H1 (cell line): ENCODE measurements around the gene FHIT. TPM values are rescaled to one million over a fixed set of nuclear protein-coding genes. Genes with fewer than 3 reads are reported as not detected.

ENCODE experiments used
- CTCF ChIA-PET: fragments of 300-600 bp; sonication (Branson Sonifier 250); formaldehyde crosslinking; loops from one replicate; lab custom pipeline; 2021; ENCODE audit not compliant: partially characterized antibody; lab: Charles Lee
- POLR2A ChIA-PET: fragments of 300-600 bp; sonication (Branson Sonifier 250); formaldehyde crosslinking; loops from one replicate; lab custom pipeline; 2021; ENCODE audit warnings: inconsistent platforms; ENCODE audit not compliant: partially characterized antibody; lab: Charles Lee
- DNase-seq, 2 experiments: peaks; one replicate each; pipeline versions ENCODE4 v3.0.0 to v3.0.0-alpha.2; 2010 to 2022; ENCODE audit warnings: low spot score in 2 of 2, low read depth in 1 of 2, mixed read lengths in 1 of 2
- FAIRE-seq: peaks from 2 replicates; lab custom pipeline; 2011; peaks lifted over from hg19 to GRCh38; lab: Jason Lieb, UNC
- H2AFZ ChIP-seq: 2 replicates; pipeline ENCODE4 v1.8.1; 2012; ENCODE audit warnings: low read length, inconsistent platforms
- H2AK5ac ChIP-seq: 2 replicates; pipeline ENCODE4 v1.6.1; 2013; ENCODE audit warnings: low read depth, low read length
- H2BK120ac ChIP-seq: replicated peaks from 2 replicates; pipeline ENCODE3; 2013; ENCODE audit warnings: low read depth, low read length, inconsistent platforms
- H2BK12ac ChIP-seq: 2 replicates; pipeline ENCODE4 v1.6.1; 2013; ENCODE audit warnings: low read depth, low read length
- H2BK15ac ChIP-seq: 2 replicates; pipeline ENCODE4 v1.6.1; 2013; ENCODE audit warnings: low read length
- H2BK20ac ChIP-seq: 2 replicates; pipeline ENCODE4 v1.6.1; 2013; ENCODE audit warnings: low read length
- H2BK5ac ChIP-seq: 2 replicates; pipeline ENCODE4 v1.6.1; 2013; ENCODE audit warnings: low read depth, low read length
- H3K14ac ChIP-seq: 2 replicates; pipeline ENCODE4 v1.6.1; 2013; ENCODE audit warnings: inconsistent platforms; ENCODE audit not compliant: insufficient read length
- H3K18ac ChIP-seq: 2 replicates; pipeline ENCODE4 v1.6.1; 2013; ENCODE audit warnings: low read length; ENCODE audit errors: extremely low read depth
- H3K23ac ChIP-seq: 2 replicates; pipeline ENCODE4 v1.6.1; 2013; ENCODE audit warnings: inconsistent platforms; ENCODE audit not compliant: insufficient read length
- H3K23me2 ChIP-seq: 2 replicates; pipeline ENCODE4 v1.6.1; 2013; ENCODE audit warnings: low read depth, low read length
- H3K27ac ChIP-seq: 2 replicates; pipeline ENCODE4 v1.6.1; 2011; ENCODE audit warnings: low read depth, low read length, inconsistent platforms
- H3K27me3 ChIP-seq, 4 experiments: replicated peaks in 1 of 4; 1 replicate in 1 of 4; 2 replicates in 3 of 4; pipeline versions ENCODE4 v1.6.1 to v1.8.1; 2011 to 2013; ENCODE audit warnings: low read length in 3 of 4, mild to moderate bottlenecking in 3 of 4, inconsistent platforms in 2 of 4, mixed read lengths in 2 of 4, moderate library complexity in 1 of 4; ENCODE audit not compliant: control insufficient read depth in 3 of 4, insufficient read depth in 3 of 4; ENCODE audit errors: extremely low read depth in 1 of 4
- H3K36me3 ChIP-seq, 4 experiments: 2 replicates each; pipeline versions ENCODE4 v1.6.1 to v1.8.1; 2011 to 2013; ENCODE audit warnings: mild to moderate bottlenecking in 4 of 4, low read length in 3 of 4, moderate library complexity in 2 of 4, control low read depth in 1 of 4, inconsistent platforms in 1 of 4; ENCODE audit not compliant: insufficient read depth in 4 of 4, control insufficient read depth in 2 of 4
- H3K4ac ChIP-seq: replicated peaks from 2 replicates; pipeline ENCODE3; 2013; ENCODE audit warnings: low read length, low read depth, mixed read lengths, inconsistent platforms; ENCODE audit not compliant: insufficient read length
- H3K4me1 ChIP-seq, 4 experiments: replicated peaks in 1 of 4; 1 replicate in 1 of 4; 2 replicates in 3 of 4; pipeline versions ENCODE4 v1.6.1 to v1.8.1; 2011 to 2013; ENCODE audit warnings: low read length in 3 of 4, inconsistent platforms in 2 of 4, mixed read lengths in 1 of 4; ENCODE audit not compliant: insufficient read depth in 4 of 4, control insufficient read depth in 3 of 4
- H3K4me2 ChIP-seq, 2 experiments: 2 replicates each; pipeline versions ENCODE4 v1.6.1 to v1.8.1; 2011 to 2013; ENCODE audit warnings: low read depth in 2 of 2, low read length in 2 of 2, control low read depth in 1 of 2, inconsistent platforms in 1 of 2, mild to moderate bottlenecking in 1 of 2; ENCODE audit not compliant: insufficient read depth in 1 of 2
- H3K4me3 ChIP-seq, 4 experiments: fragments of 200-600, 300-600 bp in 1 of 4; sonication (generic), shearing (Covaris generic), sonication (Bioruptor Twin) in 1 of 4; 2 replicates each; pipeline versions ENCODE4 v1.5.1 to v1.8.1; 2011 to 2016; ENCODE audit warnings: low read length in 4 of 4, low read depth in 3 of 4, control low read depth in 2 of 4, inconsistent platforms in 2 of 4, mild to moderate bottlenecking in 2 of 4, mixed read lengths in 1 of 4, moderate library complexity in 1 of 4; ENCODE audit not compliant: insufficient read depth in 2 of 4; ENCODE audit errors: extremely low read depth in 1 of 4
- H3K56ac ChIP-seq: replicated peaks from 2 replicates; pipeline ENCODE3; 2013; ENCODE audit warnings: low read depth, mild to moderate bottlenecking, mixed read lengths, low read length, inconsistent platforms; ENCODE audit not compliant: insufficient read length
- H3K79me1 ChIP-seq: 2 replicates; pipeline ENCODE4 v1.6.1; 2013; ENCODE audit warnings: low read depth, low read length, control low read depth
- H3K79me2 ChIP-seq, 2 experiments: 2 replicates each; pipeline versions ENCODE4 v1.6.1 to v1.8.1; 2012 to 2013; ENCODE audit warnings: low read length in 2 of 2, mild to moderate bottlenecking in 2 of 2, inconsistent platforms in 1 of 2; ENCODE audit not compliant: insufficient read depth in 2 of 2, control insufficient read depth in 1 of 2
- H3K9ac ChIP-seq, 4 experiments: replicated peaks in 1 of 4; 1 replicate in 1 of 4; 2 replicates in 3 of 4; pipeline versions ENCODE4 v1.6.1 to v1.8.1; 2011 to 2013; ENCODE audit warnings: low read depth in 3 of 4, low read length in 3 of 4, control low read depth in 2 of 4, mild to moderate bottlenecking in 2 of 4, moderate library complexity in 2 of 4, inconsistent platforms in 1 of 4; ENCODE audit errors: extremely low read depth in 1 of 4
- H3K9me3 ChIP-seq, 2 experiments: 2 replicates each; pipeline versions ENCODE4 v1.6.1 to v1.8.1; 2012 to 2013; ENCODE audit warnings: mild to moderate bottlenecking in 2 of 2, moderate library complexity in 2 of 2, control low read depth in 1 of 2, inconsistent platforms in 1 of 2, low read depth in 1 of 2, low read length in 1 of 2, mixed read lengths in 1 of 2; ENCODE audit not compliant: insufficient read depth in 2 of 2
- H4K20me1 ChIP-seq, 2 experiments: replicated peaks in 1 of 2; 2 replicates each; pipeline versions ENCODE3 to v1.8.1; 2011 to 2013; ENCODE audit warnings: inconsistent platforms in 2 of 2, low read length in 2 of 2, mild to moderate bottlenecking in 1 of 2; ENCODE audit not compliant: insufficient read depth in 2 of 2, control insufficient read depth in 1 of 2
- H4K5ac ChIP-seq: 2 replicates; pipeline ENCODE4 v1.6.1; 2013; ENCODE audit warnings: low read length, low read depth, mixed read lengths, inconsistent platforms; ENCODE audit not compliant: insufficient read length
- H4K8ac ChIP-seq: 2 replicates; pipeline ENCODE4 v1.8.0; 2013; ENCODE audit warnings: mild to moderate bottlenecking, moderate library complexity, low read length, inconsistent platforms; ENCODE audit not compliant: insufficient read depth; ENCODE audit errors: extremely low read depth
- H4K91ac ChIP-seq: replicated peaks from 2 replicates; pipeline ENCODE3; 2013; ENCODE audit warnings: low read length, mixed read lengths, inconsistent platforms; ENCODE audit not compliant: insufficient read length
- BACH1 ChIP-seq: IDR thresholded peaks from 2 replicates; pipeline ENCODE4 v1.6.1; 2012; ENCODE audit warnings: low read length, improper control_type of control experiment
- BCL11A ChIP-seq, 2 experiments: IDR thresholded peaks; one replicate each; pipeline ENCODE4 v1.6.1; 2011; ENCODE audit warnings: low read depth in 2 of 2, low read length in 2 of 2, mild to moderate bottlenecking in 2 of 2
- FOSL1 ChIP-seq: IDR thresholded peaks from 2 replicates; pipeline ENCODE4 v1.6.1; 2011; ENCODE audit warnings: mild to moderate bottlenecking, low read depth, low read length, moderate library complexity; ENCODE audit not compliant: insufficient read depth
- GABPA ChIP-seq: IDR thresholded peaks from 2 replicates; pipeline ENCODE4 v1.6.1; 2011; ENCODE audit warnings: mild to moderate bottlenecking, low read length, moderate library complexity, borderline replicate concordance; ENCODE audit not compliant: insufficient read depth
- PHF8 ChIP-seq: fragments of 200-600 bp; sonication (generic); conservative IDR thresholded peaks from 2 replicates; pipeline ENCODE4 v1.7.1; 2012; ENCODE audit warnings: low read depth, mild to moderate bottlenecking, inconsistent platforms, low read length, moderate library complexity
- RAD21 ChIP-seq, 2 experiments: IDR thresholded peaks in 1 of 2; conservative IDR thresholded peaks in 1 of 2; 2 replicates each; pipeline ENCODE4 v1.6.1; 2011; ENCODE audit warnings: low read depth in 2 of 2, low read length in 2 of 2, improper control_type of control experiment in 1 of 2, inconsistent platforms in 1 of 2, mild to moderate bottlenecking in 1 of 2, moderate library complexity in 1 of 2
- RNF2 ChIP-seq: fragments of 200-900, 300-1000 bp; sonication (generic); IDR thresholded peaks from 2 replicates; pipeline ENCODE4 v1.7.1; 2016; ENCODE audit warnings: borderline replicate concordance, low read depth, mild to moderate bottlenecking, antibody characterized with exemption, low read length; ENCODE audit not compliant: poor library complexity, severe bottlenecking; ENCODE audit errors: missing control alignments
- SIN3A ChIP-seq, 2 experiments: IDR thresholded peaks in 1 of 2; conservative IDR thresholded peaks in 1 of 2; 2 replicates each; pipeline ENCODE4 v1.6.1; 2011 to 2012; ENCODE audit warnings: low read length in 2 of 2, improper control_type of control experiment in 1 of 2, low read depth in 1 of 2, mild to moderate bottlenecking in 1 of 2
- SP1 ChIP-seq: IDR thresholded peaks from 2 replicates; pipeline ENCODE4 v1.6.1; 2011; ENCODE audit warnings: low read depth, low read length
- SP4 ChIP-seq: IDR thresholded peaks from 2 replicates; pipeline ENCODE4 v1.6.1; 2012; ENCODE audit warnings: low read length, inconsistent platforms
- ZNF274 ChIP-seq: IDR thresholded peaks from 2 replicates; pipeline ENCODE4 v1.7.0; 2012; ENCODE audit warnings: low read length, borderline replicate concordance; ENCODE audit errors: extremely low read depth
- WGBS, 2 experiments: shearing (Covaris generic) in 1 of 2; methylation state at CpG; one replicate each; pipeline versions ENCODE4 v1.1.6 to v1.1.7; 2013 to 2015; ENCODE audit warnings: low lambda C conversion rate in 2 of 2, mixed read lengths in 2 of 2, inconsistent platforms in 1 of 2, low coverage in 1 of 2, missing lambda C conversion rate in 1 of 2; ENCODE audit not compliant: insufficient replicate concordance in 2 of 2, insufficient coverage in 1 of 2, insufficient read length in 1 of 2; ENCODE audit errors: extremely low coverage in 1 of 2, missing lambda C conversion rate in 1 of 2; 5-methylcytosine and 5-hydroxymethylcytosine counted together
- polyA plus RNA-seq, 7 experiments: library from polyadenylated mRNA; depleted of rRNA in 3 of 7; stranded (reverse) in 5 of 7; unstranded in 2 of 7; fragments of >200 nt in 5 of 7; fragments of 200-250 nt in 2 of 7; gene quantifications; 1 replicate in 5 of 7; 2 replicates in 1 of 7; 4 replicates in 1 of 7; pipeline versions ENCODE4 v1.2.1 to v1.2.3, GENCODE V29; 2011 to 2013; ENCODE audit warnings: missing spikeins in 2 of 7, mixed read lengths in 2 of 7
- total RNA-seq: library from RNA; stranded (reverse); fragmentation: NEBNext Ultra II Directional; extraction: Animal tissue kit (Norgen Biotek cat#: 25700); gene quantifications from 2 replicates; pipeline ENCODE4 v1.2.1, GENCODE V29; 2021

Gene FHIT
- total and polyA plus RNA-seq, 2 of the 8 experiments (the other 6 are each of a cell fraction or from before 2014, with no cell fraction given): 1.2 to 3.2 TPM

DNA sequence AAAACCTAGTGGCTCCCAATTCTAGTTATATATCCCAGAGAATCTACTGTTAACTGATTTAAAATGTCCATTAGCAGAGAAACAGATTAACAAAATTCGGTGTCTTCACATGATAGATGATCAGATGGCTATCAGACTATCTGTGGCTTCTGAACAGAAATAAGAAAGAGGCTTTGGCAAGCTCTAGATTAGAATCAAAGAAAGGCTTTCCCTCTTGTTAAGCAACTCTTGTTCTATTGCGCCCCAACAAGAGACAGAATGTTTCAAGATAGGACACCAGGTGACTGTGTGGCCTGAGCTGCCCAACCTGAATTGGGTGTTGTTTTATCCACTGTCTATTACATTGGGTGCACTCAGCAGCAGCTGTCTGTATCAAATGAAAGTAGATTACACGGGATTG, 483.7 kb downstream of the FHIT start:
- H2AFZ ChIP-seq: no peak overlapping the region
- no peak overlapping the region for H3K4ac ChIP-seq
- no peaks in the 10 kb centered on the region for H3K9me3 ChIP-seq
- no peaks in the 10 kb centered on the region for H4K20me1 ChIP-seq
- H4K91ac ChIP-seq: no peak overlapping the region
- FAIRE-seq (no peak), DNase-seq (no peak)
- H3K27me3 ChIP-seq: no peaks in the 10 kb centered on the region
- H3K4me2 ChIP-seq: no peak overlapping the region
- no peak overlapping the region for H3K4me3 ChIP-seq
- H2BK5ac ChIP-seq: no peak overlapping the region
- no peak overlapping the region for H4K5ac ChIP-seq
- H3K23me2 ChIP-seq: no peaks in the 10 kb centered on the region
- CTCF ChIA-PET: interaction anchor here (1.0 to 1.4 kb wide), 3 partner anchors 10 to 26 kb away, joined by 3 read pairs; no protein-coding TSS in a partner anchor
- no peak overlapping the region for H2BK120ac ChIP-seq
- no peak overlapping the region for H3K18ac ChIP-seq
- no peaks in the 10 kb centered on the region for H3K36me3 ChIP-seq
- H3K79me1 ChIP-seq: no peaks in the 10 kb centered on the region
- no peak overlapping the region for H3K9ac ChIP-seq
- no peak overlapping the region for H3K27ac ChIP-seq
- no peak overlapping the region for H2AK5ac ChIP-seq
- no peak overlapping the region for H2BK12ac ChIP-seq
- peaks cover 0 to 15% (median 4%) of the 10 kb centered on the region in 4 experiments; a peak in 5 of 7 replicates for H3K4me1 ChIP-seq
- POLR2A ChIA-PET: no interaction called here
- no peak overlapping the region for H3K56ac ChIP-seq
- H3K23ac ChIP-seq: no peak overlapping the region
- no peak overlapping the region for H3K14ac ChIP-seq
- no peak overlapping the region for H2BK15ac ChIP-seq
- no peak overlapping the region for H4K8ac ChIP-seq
- 52% methylated on average over 3 of the region's 3 CpGs; no CpG with 5 or more reads in 1 of the 2 experiments for WGBS, 2 experiments
- TF ChIP-seq BCL11A (IDR thresholded peaks at IDR 0.05; ENCODE audit: low read depth in 2 of 2, low read length in 2 of 2): no peak
- no peak for TF ChIP-seq SP4
- TF ChIP-seq RAD21 (IDR thresholded peaks at IDR 0.05 in 1 of 2, conservative IDR thresholded peaks at IDR 0.05 in 1 of 2; ENCODE audit: low read depth in 2 of 2, low read length in 2 of 2): no peak
- no peak for TF ChIP-seq SP1
- no peak for TF ChIP-seq RNF2
- no peak for TF ChIP-seq FOSL1
- TF ChIP-seq ZNF274: no peak
- no peak for TF ChIP-seq GABPA
- TF ChIP-seq PHF8: no peak
- no peak for TF ChIP-seq BACH1
- TF ChIP-seq SIN3A (conservative IDR thresholded peaks at IDR 0.05 in 1 of 2, IDR thresholded peaks at IDR 0.05 in 1 of 2; ENCODE audit: low read depth in 1 of 2, low read length in 2 of 2): no peak
- no peaks in the 10 kb centered on the region for H3K79me2 ChIP-seq
- H2BK20ac ChIP-seq: no peak overlapping the region
